AG04450 (cell line): ENCODE measurements around the gene PDE7B. TPM values are rescaled to one million over a fixed set of nuclear protein-coding genes. Genes with fewer than 3 reads are reported as not detected.

Experiments
- CTCF ChIA-PET: fragments of 300-600, 350-600 bp; formaldehyde crosslinking; extraction: SDS; loops from one replicate; lab custom pipeline; 2022; ENCODE audit warnings: antibody characterized with exemption, inconsistent platforms; lab: Charles Lee
- POLR2A ChIA-PET: fragments of 350-600 bp; formaldehyde crosslinking; extraction: SDS; loops from one replicate; lab custom pipeline; 2021; ENCODE audit warnings: antibody characterized with exemption, inconsistent platforms; lab: Yijun Ruan, JAX
- DNase-seq: peaks from one replicate; pipeline ENCODE4 v3.0.0-alpha.2; 2011; ENCODE audit warnings: low read depth, low spot score
- H3K27ac ChIP-seq: one replicate; pipeline ENCODE4 v1.5.1; 2012; ENCODE audit warnings: low read depth, low read length, control low read depth
- H3K27me3 ChIP-seq: one replicate; pipeline ENCODE4 v1.6.0; 2012; ENCODE audit warnings: low read length; ENCODE audit not compliant: control insufficient read depth, insufficient read depth
- H3K4me3 ChIP-seq: 2 replicates; pipeline ENCODE4 v1.5.1; 2011; ENCODE audit warnings: mild to moderate bottlenecking, low read depth, low read length, control low read depth
- H3K9me3 ChIP-seq: 2 replicates; pipeline ENCODE4 v1.5.1; 2012; ENCODE audit warnings: low read length; ENCODE audit not compliant: control insufficient read depth, insufficient read depth
- CTCF ChIP-seq: IDR thresholded peaks from 2 replicates; pipeline ENCODE4 v1.5.1; 2011; ENCODE audit warnings: low read depth, low read length, control low read depth, inconsistent platforms
- polyA plus RNA-seq: library from polyadenylated mRNA; depleted of rRNA; stranded (reverse); fragments of >200 nt; gene quantifications from 2 replicates; pipeline ENCODE4 v1.2.3, GENCODE V29; 2011

The PDE7B gene
- polyA plus RNA-seq, 1 experiment = 17.4 TPM

GRCh38 chr6:136012198-136012887 lies 160.8 kb downstream of the PDE7B start:
- ChIA-PET POLR2A (no interaction called here), CTCF (interaction anchor here (1.5 kb wide), 1 partner anchor 214 kb away, joined by 4 read pairs; no protein-coding TSS in a partner anchor)
- DNase-seq = peak; percentile 76
- Histone ChIP-seq H3K27me3 (no peaks in the 10 kb centered on the region), H3K9me3 (no peaks in the 10 kb centered on the region), H3K4me3 (peak overlapping the region; percentile 46), H3K27ac (peak overlapping the region; percentile 98)
- no peak for TF ChIP-seq CTCF

GRCh38 chr6:136012943-136013342 lies 161.4 kb downstream of the PDE7B start:
- Histone ChIP-seq H3K4me3 (no peak overlapping the region), H3K27ac (peak overlapping the region; percentile 65), H3K9me3 (no peaks in the 10 kb centered on the region), H3K27me3 (no peaks in the 10 kb centered on the region)
- TF ChIP-seq CTCF = no peak
- CTCF ChIA-PET = interaction anchor here (1.5 kb wide), 1 partner anchor 214 kb away, joined by 4 read pairs; no protein-coding TSS in a partner anchor
- no peak for DNase-seq
- POLR2A ChIA-PET = no interaction called here

DNA sequence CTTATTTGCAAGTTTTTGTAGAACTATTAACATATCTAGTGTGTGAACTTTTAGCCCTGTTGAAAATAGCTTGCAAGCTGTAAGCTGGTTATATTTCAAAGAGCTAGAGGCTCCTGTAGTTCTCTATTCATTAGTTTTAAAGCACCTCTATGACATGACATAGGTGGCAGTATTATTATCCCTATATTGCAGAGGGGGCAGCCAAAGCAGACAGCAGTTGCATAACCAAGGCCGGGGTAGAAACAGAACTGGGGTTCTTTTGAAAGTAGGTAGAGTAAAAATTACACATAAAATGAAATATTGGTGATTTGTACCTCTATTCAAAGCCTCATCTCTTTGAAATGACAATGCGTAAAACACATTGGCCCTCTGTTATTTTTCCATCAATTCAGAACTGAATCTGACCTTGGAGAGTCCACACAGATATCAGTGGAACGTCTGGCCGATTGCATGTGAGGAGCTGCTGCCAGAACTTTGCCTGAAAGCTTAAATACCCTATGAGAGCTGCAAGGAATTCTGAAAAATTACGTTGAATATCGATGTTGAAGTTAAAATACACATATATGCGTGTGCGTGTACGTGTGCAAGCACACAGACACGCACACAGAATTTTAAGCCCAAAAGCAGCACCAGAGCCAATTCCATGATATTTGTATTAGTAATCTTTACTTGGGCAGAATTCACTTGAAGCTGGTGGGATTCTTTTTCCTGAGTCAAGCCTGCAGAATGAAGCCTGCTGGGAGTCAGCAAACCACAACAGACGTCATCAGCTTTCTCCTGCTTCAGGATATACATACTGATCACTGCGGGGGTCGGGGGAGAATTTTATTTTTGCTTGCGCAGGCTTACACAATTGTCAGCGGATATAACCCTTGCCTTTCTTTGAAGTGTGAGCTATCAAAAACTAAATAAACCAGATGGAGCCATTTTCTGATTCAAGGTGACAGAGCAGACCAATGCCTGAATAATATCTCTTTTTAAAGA lies 163.2 kb downstream of the PDE7B start:
- ChIA-PET CTCF (interaction anchor here (0.5 to 1.5 kb wide), 4 partner anchors 9 to 212 kb away, joined by 3 to 9 read pairs (median 5); no protein-coding TSS in a partner anchor), POLR2A (interaction anchor here (0.5 to 1.5 kb wide), 6 partner anchors 23 to 479 kb away, joined by 3 to 8 read pairs (median 3); no protein-coding TSS in a partner anchor)
- H3K27me3 ChIP-seq = no peaks in the 10 kb centered on the region
- peak overlapping the region; percentile 93 for H3K27ac ChIP-seq
- peak; percentile 99 for DNase-seq
- peak overlapping the region; percentile 3; the same call in 1 of the 2 replicates for H3K4me3 ChIP-seq
- TF ChIP-seq CTCF = no peak
- no peaks in the 10 kb centered on the region for H3K9me3 ChIP-seq

GRCh38 chr6:136015531-136015930 lies 164.0 kb downstream of the PDE7B start:
- DNase-seq = no peak
- no peaks in the 10 kb centered on the region for H3K27me3 ChIP-seq
- peak overlapping the region; percentile 93 for H3K27ac ChIP-seq
- H3K4me3 ChIP-seq = peak overlapping the region; percentile 3; the same call in 1 of the 2 replicates
- ChIA-PET CTCF (interaction anchor here (0.5 to 1.5 kb wide), 4 partner anchors 8 to 211 kb away, joined by 3 to 9 read pairs (median 5); no protein-coding TSS in a partner anchor), POLR2A (interaction anchor here (0.6 to 1.5 kb wide), 4 partner anchors 22 to 211 kb away, joined by 3 to 8 read pairs (median 4); no protein-coding TSS in a partner anchor)
- no peaks in the 10 kb centered on the region for H3K9me3 ChIP-seq
- no peak for TF ChIP-seq CTCF
